CD14-positive monocyte (primary cell): ENCODE measurements around the gene R3HDM2. TPM values are rescaled to one million over a fixed set of nuclear protein-coding genes. Genes with fewer than 3 reads are reported as not detected.

Experiments used
- DNase-seq, 3 donors: peaks; one replicate each; pipeline ENCODE4 v3.0.0-alpha.2; 2011 to 2022
- H2AFZ ChIP-seq: 2 replicates; pipeline ENCODE4 v1.6.0; 2012; ENCODE audit warnings: mild to moderate bottlenecking, low read depth, low read length, inconsistent platforms; ENCODE audit not compliant: insufficient read depth, poor library complexity, severe bottlenecking
- H3K27ac ChIP-seq, 2 donors: 1 replicate in 1 of 2; 2 replicates in 1 of 2; pipeline ENCODE4 v1.5.1; 2012 to 2013; ENCODE audit warnings: low read length in 2 of 2, control low read depth in 1 of 2, inconsistent platforms in 1 of 2, low read depth in 1 of 2, mild to moderate bottlenecking in 1 of 2
- H3K27me3 ChIP-seq, 2 donors: one replicate each; pipeline versions ENCODE4 v1.6.0 to v1.6.1; 2011 to 2013; ENCODE audit warnings: low read length in 2 of 2; ENCODE audit not compliant: control insufficient read depth in 2 of 2, insufficient read depth in 2 of 2
- H3K36me3 ChIP-seq, 2 donors: replicated peaks in 1 of 2; 1 replicate in 1 of 2; 2 replicates in 1 of 2; pipeline versions ENCODE4 v1.5.1 to v1.6.1; 2012 to 2013; ENCODE audit warnings: low read length in 2 of 2, control low read depth in 1 of 2, inconsistent platforms in 1 of 2, mild to moderate bottlenecking in 1 of 2; ENCODE audit not compliant: insufficient read depth in 2 of 2, control insufficient read depth in 1 of 2
- H3K4me1 ChIP-seq, 2 donors: 1 replicate in 1 of 2; 2 replicates in 1 of 2; pipeline versions ENCODE4 v1.5.1 to v1.6.1; 2012 to 2013; ENCODE audit warnings: low read length in 2 of 2, control low read depth in 1 of 2, inconsistent platforms in 1 of 2, mild to moderate bottlenecking in 1 of 2, moderate library complexity in 1 of 2; ENCODE audit not compliant: insufficient read depth in 2 of 2, control insufficient read depth in 1 of 2
- H3K4me2 ChIP-seq: replicated peaks from 2 replicates; pipeline ENCODE3; 2012; ENCODE audit warnings: low read length, moderate library complexity, mild to moderate bottlenecking; ENCODE audit not compliant: poor library complexity, severe bottlenecking; ENCODE audit errors: extremely low read depth
- H3K4me3 ChIP-seq, 3 experiments: fragments of 200-600 bp in 1 of 3; sonication (generic) in 1 of 3; replicated peaks in 1 of 3; 1 replicate in 2 of 3; 2 replicates in 1 of 3; pipeline ENCODE4 v1.5.1; 2011 to 2013; ENCODE audit warnings: low read length in 3 of 3, mild to moderate bottlenecking in 3 of 3, control low read depth in 2 of 3, low read depth in 2 of 3, inconsistent platforms in 1 of 3, moderate library complexity in 1 of 3
- H3K79me2 ChIP-seq: 2 replicates; pipeline ENCODE4 v1.6.0; 2012; ENCODE audit warnings: mild to moderate bottlenecking, control low read depth, inconsistent platforms, low read length, moderate library complexity; ENCODE audit not compliant: insufficient read depth
- H3K9ac ChIP-seq: 2 replicates; pipeline ENCODE4 v1.6.0; 2017; ENCODE audit warnings: low read length, mild to moderate bottlenecking; ENCODE audit not compliant: insufficient read depth, poor library complexity, severe bottlenecking
- H3K9me3 ChIP-seq, 2 donors: replicated peaks in 1 of 2; 1 replicate in 1 of 2; 2 replicates in 1 of 2; pipeline versions ENCODE4 v1.5.1 to v1.6.1; 2012 to 2013; ENCODE audit warnings: low read length in 2 of 2, control low read depth in 1 of 2; ENCODE audit not compliant: control insufficient read depth in 1 of 2, insufficient read depth in 1 of 2
- H4K20me1 ChIP-seq: 2 replicates; pipeline ENCODE4 v1.6.0; 2012; ENCODE audit warnings: mild to moderate bottlenecking, low read length, control low read depth, moderate library complexity; ENCODE audit not compliant: insufficient read depth
- H3K27ac Mint-ChIP-seq, 7 donors: one replicate each; pipeline ENCODE4 v1.8.0; 2020; ENCODE audit warnings: mild to moderate bottlenecking in 7 of 7, mixed read lengths in 7 of 7, moderate library complexity in 6 of 7, inconsistent platforms in 2 of 7
- H3K27me3 Mint-ChIP-seq, 3 donors: one replicate each; pipeline ENCODE4 v1.8.0; 2021 to 2022; ENCODE audit warnings: low read depth in 3 of 3, mild to moderate bottlenecking in 3 of 3, mixed read lengths in 3 of 3, moderate library complexity in 3 of 3, inconsistent platforms in 1 of 3
- H3K36me3 Mint-ChIP-seq, 2 donors: one replicate each; pipeline ENCODE4 v1.8.0; 2020; ENCODE audit warnings: mixed read lengths in 2 of 2, inconsistent platforms in 1 of 2, mild to moderate bottlenecking in 1 of 2
- H3K4me1 Mint-ChIP-seq: one replicate; pipeline ENCODE4 v1.8.0; 2020; ENCODE audit warnings: mild to moderate bottlenecking, mixed read lengths
- H3K4me3 Mint-ChIP-seq, 2 donors: one replicate each; pipeline ENCODE4 v1.8.0; 2020; ENCODE audit warnings: mild to moderate bottlenecking in 2 of 2, mixed read lengths in 2 of 2, moderate library complexity in 1 of 2
- H3K9me3 Mint-ChIP-seq, 7 donors: one replicate each; pipeline ENCODE4 v1.8.0; 2020 to 2022; ENCODE audit warnings: mixed read lengths in 7 of 7, mild to moderate bottlenecking in 6 of 7, moderate library complexity in 6 of 7, inconsistent platforms in 2 of 7
- WGBS: methylation state at CpG from one replicate; pipeline ENCODE4 v1.1.5; 2013; ENCODE audit warnings: missing lambda C conversion rate; ENCODE audit not compliant: insufficient coverage; 5-methylcytosine and 5-hydroxymethylcytosine counted together
- intact Hi-C, 2 donors: fragments of 100-400 bp; cut with micrococcal nuclease; formaldehyde crosslinking; loops; one replicate each; pipeline versions ENCODE4 v1.15.0 to v1.15.1; 2023
- polyA plus RNA-seq, 3 donors: library from polyadenylated mRNA; depleted of rRNA in 1 of 3; unstranded in 2 of 3; stranded (reverse) in 1 of 3; fragments of 300-500 nt in 2 of 3; fragments of >200 nt in 1 of 3; fragmentation: Illumina TruSeq in 2 of 3; gene quantifications; 1 replicate in 2 of 3; 2 replicates in 1 of 3; pipeline ENCODE4 v1.2.3, GENCODE V29; 2012 to 2021
- TF ChIP-seq, protein P1 (sequence below): fragments of 200-600 bp; IDR thresholded peaks from one replicate; pipeline ENCODE4 v1.8.0; 2022; ENCODE audit warnings: antibody characterized with exemption, mild to moderate bottlenecking

R3HDM2 gene
- polyA plus RNA-seq, 3 donors = 4.2 to 69.4 (median 7.3) TPM

DNA sequence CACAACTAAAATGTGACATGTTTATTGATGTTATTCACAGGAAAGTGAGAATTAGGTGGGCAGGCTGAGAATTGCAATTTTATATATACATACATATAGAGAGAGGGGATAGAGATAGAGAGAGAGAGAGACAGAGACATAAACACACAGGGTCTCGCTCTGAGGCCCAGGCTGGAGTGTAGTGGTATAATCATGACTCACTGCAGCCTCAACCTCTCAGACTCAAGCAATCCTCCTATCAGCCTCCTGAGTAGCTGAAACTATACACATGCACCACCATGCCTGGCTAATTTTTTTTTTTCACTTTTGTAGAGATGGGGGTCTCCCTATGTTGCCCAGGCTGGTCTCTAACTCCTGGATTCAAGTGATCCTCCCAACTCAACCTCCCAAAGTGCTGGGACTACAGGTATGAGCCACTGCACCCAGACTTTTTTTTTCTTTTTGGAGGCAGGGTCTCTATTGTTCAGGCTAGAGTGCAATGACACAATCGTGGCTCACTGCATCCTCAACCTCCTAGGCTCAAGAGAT is 49.1 kb downstream of the R3HDM2 start:
- intact Hi-C loops = no loop called here
- H3K36me3 Mint-ChIP-seq = peaks cover 16 to 54% of the 10 kb centered on the region in 2 donors

DNA sequence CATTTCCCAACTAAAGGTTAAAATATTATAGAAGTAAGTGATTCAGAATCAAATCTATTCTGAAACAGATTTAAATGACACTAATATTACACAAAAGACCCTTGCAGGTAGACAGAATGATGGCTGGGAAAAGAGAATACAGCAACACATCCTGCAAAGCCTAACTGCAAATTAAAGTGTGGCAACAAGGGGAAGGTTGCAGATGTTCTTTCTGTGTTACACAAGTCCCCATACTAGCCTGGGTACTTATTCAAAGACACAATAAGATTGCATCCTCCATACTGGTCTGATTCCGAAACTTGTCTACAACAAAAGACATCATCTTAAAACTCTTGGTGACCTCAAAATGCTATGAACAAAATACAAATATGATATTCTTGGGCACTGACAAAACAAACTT is 50.5 kb downstream of the R3HDM2 start:
- 70% methylated on average over 1 of the region's 1 CpG for WGBS
- Mint-ChIP-seq H3K4me1 (peaks cover 3% of the 10 kb centered on the region), H3K27ac (no peak overlapping the region), H3K27me3 (peaks cover 0 to 2% (median 0%) of the 10 kb centered on the region in 3 donors), H3K4me3 (no peak overlapping the region), H3K9me3 (no peaks in the 10 kb centered on the region), H3K36me3 (peaks cover 20 to 55% of the 10 kb centered on the region in 2 donors)
- TF ChIP-seq, protein P1, sequence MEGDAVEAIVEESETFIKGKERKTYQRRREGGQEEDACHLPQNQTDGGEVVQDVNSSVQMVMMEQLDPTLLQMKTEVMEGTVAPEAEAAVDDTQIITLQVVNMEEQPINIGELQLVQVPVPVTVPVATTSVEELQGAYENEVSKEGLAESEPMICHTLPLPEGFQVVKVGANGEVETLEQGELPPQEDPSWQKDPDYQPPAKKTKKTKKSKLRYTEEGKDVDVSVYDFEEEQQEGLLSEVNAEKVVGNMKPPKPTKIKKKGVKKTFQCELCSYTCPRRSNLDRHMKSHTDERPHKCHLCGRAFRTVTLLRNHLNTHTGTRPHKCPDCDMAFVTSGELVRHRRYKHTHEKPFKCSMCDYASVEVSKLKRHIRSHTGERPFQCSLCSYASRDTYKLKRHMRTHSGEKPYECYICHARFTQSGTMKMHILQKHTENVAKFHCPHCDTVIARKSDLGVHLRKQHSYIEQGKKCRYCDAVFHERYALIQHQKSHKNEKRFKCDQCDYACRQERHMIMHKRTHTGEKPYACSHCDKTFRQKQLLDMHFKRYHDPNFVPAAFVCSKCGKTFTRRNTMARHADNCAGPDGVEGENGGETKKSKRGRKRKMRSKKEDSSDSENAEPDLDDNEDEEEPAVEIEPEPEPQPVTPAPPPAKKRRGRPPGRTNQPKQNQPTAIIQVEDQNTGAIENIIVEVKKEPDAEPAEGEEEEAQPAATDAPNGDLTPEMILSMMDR = no peak
- Histone ChIP-seq H3K27ac (no peak overlapping the region), H4K20me1 (peaks cover 24% of the 10 kb centered on the region), H3K9ac (no peak overlapping the region), H3K36me3 (peaks cover 5 to 41% of the 10 kb centered on the region in 2 donors), H3K9me3 (no peaks in the 10 kb centered on the region), H2AFZ (no peak overlapping the region), H3K4me3 (no peak overlapping the region), H3K4me2 (no peak overlapping the region), H3K4me1 (no peaks in the 10 kb centered on the region), H3K79me2 (peaks cover 8% of the 10 kb centered on the region), H3K27me3 (no peaks in the 10 kb centered on the region)
- intact Hi-C loops = no loop called here
- DNase-seq = no peak

More for the DNA sequence above, 49.1 kb downstream of the R3HDM2 start:
- TF ChIP-seq, protein P1 = no peak
- H3K9me3 Mint-ChIP-seq = no peaks in the 10 kb centered on the region
- Histone ChIP-seq H4K20me1 (peaks cover 21% of the 10 kb centered on the region), H2AFZ (no peak overlapping the region), H3K27me3 (no peaks in the 10 kb centered on the region), H3K4me1 (no peaks in the 10 kb centered on the region), H3K79me2 (peaks cover 8% of the 10 kb centered on the region), H3K4me2 (no peak overlapping the region), H3K9ac (no peak overlapping the region), H3K27ac (no peak overlapping the region), H3K4me3 (no peak overlapping the region), H3K9me3 (no peaks in the 10 kb centered on the region), H3K36me3 (peaks cover 7 to 41% of the 10 kb centered on the region in 2 donors)
- no peak for DNase-seq
- no peak overlapping the region for H3K4me3 Mint-ChIP-seq
- peaks cover 0 to 3% (median 0%) of the 10 kb centered on the region in 3 donors for H3K27me3 Mint-ChIP-seq
- WGBS = no CpG with 5 or more reads among the region's 2 CpGs
- H3K4me1 Mint-ChIP-seq = peaks cover 3% of the 10 kb centered on the region
- H3K27ac Mint-ChIP-seq = peak overlapping the region in 3 of 7 donors; percentile 25 to 70 (median 40)
